Measurements from ENCODE around the gene TBX18.

DNA sequence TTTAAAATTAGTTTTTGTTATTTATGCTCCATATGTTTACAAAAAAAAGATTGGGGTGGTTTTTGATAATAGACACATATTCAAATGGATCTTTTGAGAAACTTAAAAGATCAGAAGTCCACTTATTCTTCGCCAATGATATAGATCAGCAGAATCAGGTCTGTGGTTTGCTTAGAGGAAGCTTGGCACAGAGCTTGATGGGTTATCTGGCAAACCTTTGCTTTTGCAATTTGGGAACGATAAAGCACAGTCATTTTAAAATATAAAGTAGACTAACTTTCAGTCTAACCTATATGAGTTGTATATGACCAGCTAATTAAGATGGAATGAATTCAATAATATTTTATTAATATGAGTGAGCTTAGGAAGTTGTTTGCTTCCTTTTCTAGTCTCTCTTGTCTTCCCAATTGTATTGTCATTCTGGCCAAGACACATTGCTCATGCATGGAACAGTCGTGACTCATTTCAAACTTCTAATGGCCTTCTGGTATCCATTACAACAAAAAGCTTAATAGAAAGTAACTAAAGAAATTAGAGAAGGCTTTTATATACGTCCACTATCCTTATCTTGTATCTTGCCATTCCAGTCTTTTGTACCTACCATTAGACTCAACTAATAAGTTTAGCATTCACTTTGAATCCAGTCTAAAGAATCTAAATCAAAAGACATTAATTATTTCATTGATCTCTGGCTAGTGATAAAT lies 118.7 kb downstream of the TBX18 start:
- no peak for TF ChIP-seq POLR2A (IDR thresholded peaks at IDR 0.05)
- TF ChIP-seq POLR2AphosphoS5 (IDR thresholded peaks at IDR 0.05) = no peak

Data from gastroesophageal sphincter (tissue), 2 donors.